HG03159 (cell line): ENCODE results near the gene DPP6.
A peak's percentile ranks its signal among the peaks of the same experiment; 100 is the strongest.
"Not testable (repeated sequence)": the region's sequence is repeated elsewhere in the genome, so short reads cannot be mapped to it uniquely, and the experiment has no call there.

Source experiments
- ATAC-seq: cut with Tn5 transposase; IDR thresholded peaks from one replicate; pipeline ENCODE4 v1.9.1; 2021; ENCODE audit warnings: mild to moderate bottlenecking, moderate library complexity; ENCODE audit not compliant: unreplicated experiment

DPP6 gene

GRCh38 chr7:154915600-154915999 lies 863.4 kb downstream of the DPP6 start:
- ATAC-seq = no peak

DNA sequence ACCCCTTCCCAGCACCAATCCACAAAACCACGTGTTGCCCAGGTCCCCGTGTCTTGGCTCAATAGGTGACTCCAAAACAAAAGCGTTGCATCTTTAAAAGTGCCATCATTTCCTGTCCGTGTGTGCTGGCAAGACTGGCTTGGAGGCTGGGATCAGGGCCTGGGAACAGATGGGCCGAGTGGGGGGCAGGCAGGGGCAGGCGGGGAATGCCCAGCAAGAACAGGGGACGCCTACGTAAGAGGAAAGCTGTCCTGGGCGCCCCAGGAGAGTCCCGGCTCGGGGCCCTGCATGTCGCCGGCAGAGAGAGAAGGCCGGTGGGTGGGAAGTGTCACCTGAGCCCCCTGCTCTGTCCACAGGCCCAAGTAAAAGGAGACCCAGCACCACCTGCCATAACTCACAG lies 864.2 kb downstream of the DPP6 start:
- ATAC-seq = no peak

GRCh38 chr7:154916856-154917807 lies 864.9 kb downstream of the DPP6 start:
- ATAC-seq = no peak

GRCh38 chr7:154917808-154918160 lies 865.6 kb downstream of the DPP6 start:
- ATAC-seq = no peak

GRCh38 chr7:154918266-154918665 lies 866.1 kb downstream of the DPP6 start:
- ATAC-seq = no peak

GRCh38 chr7:154918741-154919140 lies 866.5 kb downstream of the DPP6 start:
- ATAC-seq = no peak

- ATAC-seq = no peak
These were observed 867.4 kb downstream of the DPP6 start for GRCh38 chr7:154919344-154920225.

- ATAC-seq = not testable (repeated sequence)
These were observed 870.3 kb downstream of the DPP6 start for GRCh38 chr7:154922472-154922871.

- peak; percentile 51 for ATAC-seq
These were observed 875.5 kb downstream of the DPP6 start for GRCh38 chr7:154927624-154928125.

GRCh38 chr7:154928136-154929005 lies 876.2 kb downstream of the DPP6 start:
- peak; percentile 83 for ATAC-seq

GRCh38 chr7:154929006-154929726 lies 877.0 kb downstream of the DPP6 start:
- no peak for ATAC-seq

- ATAC-seq = no peak
These were observed 879.7 kb downstream of the DPP6 start for GRCh38 chr7:154931906-154932305.

- not testable (repeated sequence) for ATAC-seq
These were observed 882.3 kb downstream of the DPP6 start for GRCh38 chr7:154934353-154934952.

GRCh38 chr7:154937837-154938236 lies 885.6 kb downstream of the DPP6 start:
- ATAC-seq = no peak

GRCh38 chr7:154942691-154943090 lies 890.5 kb downstream of the DPP6 start:
- no peak for ATAC-seq
